ENCODE results near the gene NOBOX.
"Not testable (repeated sequence)": the region's sequence is repeated elsewhere in the genome, so short reads cannot be mapped to it uniquely, and the experiment has no call there.

NOBOX gene

DNA sequence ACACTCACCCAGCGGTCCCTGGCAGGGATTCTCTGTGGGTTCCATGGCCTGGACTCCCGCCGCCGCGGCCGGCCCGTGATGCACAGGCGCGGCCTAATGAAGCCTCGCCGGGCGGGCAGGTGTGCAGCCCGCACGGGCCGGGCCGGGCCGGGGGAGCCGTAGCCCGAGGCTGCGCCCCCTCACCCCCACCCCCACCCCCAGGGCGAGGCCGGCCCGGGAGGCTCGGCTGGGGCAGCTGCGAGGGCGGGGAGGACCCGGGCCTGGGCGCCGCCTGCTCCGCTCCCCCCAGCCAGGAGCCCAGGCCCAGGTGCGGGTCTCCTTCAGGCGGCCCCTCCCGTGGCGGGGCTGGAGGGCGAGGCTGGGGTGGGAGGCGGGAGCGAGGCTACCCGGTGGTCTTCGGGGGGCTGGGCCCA lies at the start of gene NOBOX:
Gene NOBOX, minus strand, starts transcription at position 45 of the 413 bp plus-strand sequence.
- DNase-seq, result no peak

DNA sequence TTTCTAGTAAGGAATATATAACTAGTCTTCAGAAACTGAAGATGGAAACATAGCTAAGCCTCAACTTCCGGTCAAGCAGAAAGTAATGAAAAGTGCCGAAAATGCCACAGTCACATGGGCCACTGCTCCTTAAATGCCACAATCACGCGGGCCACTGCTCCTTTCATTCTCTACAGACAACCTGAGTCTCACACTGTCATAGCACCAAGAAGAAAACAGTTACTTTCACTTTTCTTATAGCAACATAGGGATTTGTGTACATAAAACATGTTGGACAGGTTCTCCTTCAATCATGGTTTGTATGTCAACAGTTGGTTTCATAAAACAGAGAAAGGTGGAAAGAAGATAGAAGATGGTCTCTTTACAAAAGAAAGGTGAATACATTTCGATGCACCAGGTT lies 48.6 kb upstream of the NOBOX start:
- DNase-seq, result no peak

DNA sequence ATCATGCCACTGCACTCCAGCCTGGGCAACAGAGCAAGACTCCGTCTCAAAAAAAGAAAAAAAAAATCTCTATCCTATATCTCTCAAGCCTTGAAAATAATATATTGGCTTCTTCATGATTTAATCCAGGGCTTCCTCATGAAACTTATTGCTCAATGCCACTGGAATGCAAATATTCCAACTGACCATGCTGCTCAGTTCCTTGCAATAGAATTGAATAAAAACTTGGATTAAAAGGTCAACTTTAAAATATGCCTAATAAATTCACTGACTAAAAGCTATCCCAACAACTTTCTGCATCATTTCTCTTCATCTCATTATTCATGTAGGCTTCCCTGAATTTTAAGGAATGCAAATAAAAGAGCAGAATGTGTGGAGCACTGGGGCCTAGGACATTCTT lies 42.1 kb upstream of the NOBOX start:
- no peak for DNase-seq

DNA sequence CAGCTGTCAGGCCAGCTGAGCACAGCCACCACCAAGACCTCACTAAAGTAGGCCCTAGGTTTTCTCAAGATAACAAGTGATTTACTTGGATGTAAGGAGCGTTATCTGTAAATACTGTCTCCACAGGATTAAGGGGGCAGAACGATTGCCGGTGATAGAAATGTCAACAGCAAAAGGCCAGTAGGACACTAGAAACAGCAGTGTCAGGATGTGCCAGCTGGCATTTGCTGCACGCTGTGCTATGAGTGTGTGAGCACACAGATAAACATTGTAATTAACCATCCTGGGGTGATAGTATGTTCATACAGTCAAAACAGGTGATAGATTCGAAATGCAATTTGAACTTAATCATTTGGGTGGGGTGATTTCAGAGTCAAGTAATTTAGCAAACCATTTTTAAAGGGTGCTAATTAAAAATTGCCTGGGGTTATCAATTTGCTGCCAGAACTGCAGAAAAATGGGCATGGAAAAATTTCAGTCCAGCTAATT lies 36.3 kb upstream of the NOBOX start:
- DNase-seq, result no peak

DNA sequence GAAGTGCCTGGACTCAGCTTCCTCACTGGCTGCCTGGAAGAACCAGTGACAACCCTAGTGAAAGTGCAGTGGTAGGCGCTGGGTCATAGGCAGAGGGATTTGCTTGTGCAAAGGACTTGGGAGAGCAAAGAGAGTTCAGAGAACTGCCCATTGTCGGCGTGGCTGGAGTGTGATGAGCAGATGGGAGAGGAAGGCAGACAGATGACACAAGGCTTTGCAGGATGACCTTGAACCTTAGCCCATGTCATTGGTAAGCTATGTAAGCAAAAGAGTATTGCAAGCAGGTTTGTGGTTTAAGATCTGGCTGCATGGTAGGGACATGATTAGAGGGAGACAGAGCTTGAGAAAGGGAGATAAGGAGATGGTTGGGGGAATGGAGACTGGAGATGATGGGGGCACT lies 35.3 kb upstream of the NOBOX start:
- no peak for DNase-seq

DNA sequence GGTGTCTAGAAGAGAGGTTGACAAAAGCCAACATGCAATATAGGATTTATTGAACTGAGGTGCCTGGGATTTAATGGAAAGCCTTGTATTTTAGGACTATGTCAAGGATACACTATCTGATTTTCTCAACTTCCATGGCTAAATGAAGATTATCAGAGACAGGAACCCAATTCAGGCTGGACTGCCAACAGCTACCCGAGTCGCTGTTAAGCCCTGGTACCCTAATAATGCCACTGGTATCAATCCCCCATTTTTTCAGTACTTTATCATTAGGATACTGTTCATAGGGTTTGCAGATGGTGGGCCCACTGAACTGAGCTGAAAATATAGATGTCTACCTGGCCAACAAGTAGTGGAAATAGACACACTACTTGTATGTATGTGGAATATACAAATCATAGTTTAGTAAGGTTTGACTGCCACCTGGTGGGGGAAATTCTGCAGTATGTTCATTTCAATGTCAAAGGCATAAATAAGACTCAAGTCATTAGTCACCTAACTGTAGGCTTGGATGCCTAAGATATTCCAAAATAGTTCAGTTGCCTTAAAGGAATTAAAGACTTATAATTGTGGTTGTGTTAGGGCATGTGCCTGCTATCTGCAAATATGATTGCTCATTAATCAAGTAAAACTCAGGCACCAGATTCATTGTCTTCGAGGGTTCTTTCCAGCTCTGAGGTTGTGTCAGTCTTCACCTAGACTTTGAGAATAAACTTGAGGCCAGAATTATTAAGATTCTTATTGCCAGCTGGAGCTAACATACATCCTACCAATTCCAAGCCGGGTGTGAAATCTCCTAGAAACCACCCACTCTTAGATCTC lies 34.1 kb upstream of the NOBOX start:
- peak; percentile 25 for DNase-seq

DNA sequence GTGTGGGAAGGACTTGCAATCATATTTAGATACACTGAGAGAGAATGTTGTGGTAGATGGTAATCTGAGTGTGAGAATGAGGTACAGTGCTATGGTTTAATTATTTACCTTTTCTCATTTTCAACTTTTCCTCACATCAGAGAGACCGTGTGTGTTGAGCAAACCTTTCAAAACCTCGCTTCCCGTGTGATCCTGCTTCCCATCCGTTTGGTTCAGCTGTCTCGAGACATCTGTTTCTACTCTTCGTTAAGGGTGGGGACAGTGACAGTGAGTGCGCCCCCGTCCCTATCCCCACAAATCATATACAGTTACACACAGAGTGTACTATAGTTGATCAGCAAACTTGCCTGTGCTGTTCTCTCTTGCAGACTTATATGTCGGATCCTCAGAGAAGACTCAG lies 33.0 kb upstream of the NOBOX start:
- no peak for DNase-seq

DNA sequence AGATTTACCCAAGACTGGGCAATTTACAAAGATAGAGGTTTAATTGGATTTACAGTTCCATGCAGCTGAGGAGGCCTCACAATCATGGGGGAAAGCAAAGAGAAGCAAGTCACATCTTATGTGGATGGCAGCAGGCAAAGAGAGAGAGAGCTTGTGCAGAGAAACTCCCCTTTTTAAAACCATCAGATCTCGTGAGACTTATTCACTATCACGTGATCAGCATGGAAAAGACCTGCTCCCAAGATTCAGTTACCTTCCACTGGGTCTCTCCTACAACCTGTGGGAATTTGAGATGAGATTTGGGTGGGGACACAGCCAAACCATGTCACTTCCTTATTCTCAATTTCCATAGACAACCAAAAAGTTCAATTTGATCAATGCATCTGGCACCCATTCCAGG lies 24.9 kb upstream of the NOBOX start:
- no peak for DNase-seq

DNA sequence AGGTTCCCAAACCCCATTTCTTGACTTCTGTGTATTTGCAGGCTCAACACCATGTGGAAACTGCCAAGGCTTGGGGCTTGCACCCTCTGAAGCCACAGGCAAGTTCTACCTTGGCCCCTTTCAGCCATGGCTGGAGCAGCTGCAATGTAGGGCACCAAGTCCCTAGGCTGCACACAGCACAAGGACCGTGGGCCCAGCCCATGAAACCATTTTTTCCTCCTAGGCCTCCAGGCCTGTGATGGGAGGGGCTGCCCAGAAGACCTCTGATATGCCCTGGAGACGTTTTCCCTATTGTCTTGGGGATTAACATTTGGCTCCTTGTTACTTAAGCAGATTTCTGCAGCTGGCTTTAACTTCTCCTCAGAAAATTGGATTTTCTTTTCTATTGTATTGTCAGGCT lies 24.0 kb upstream of the NOBOX start:
- not testable (repeated sequence) for DNase-seq

DNA sequence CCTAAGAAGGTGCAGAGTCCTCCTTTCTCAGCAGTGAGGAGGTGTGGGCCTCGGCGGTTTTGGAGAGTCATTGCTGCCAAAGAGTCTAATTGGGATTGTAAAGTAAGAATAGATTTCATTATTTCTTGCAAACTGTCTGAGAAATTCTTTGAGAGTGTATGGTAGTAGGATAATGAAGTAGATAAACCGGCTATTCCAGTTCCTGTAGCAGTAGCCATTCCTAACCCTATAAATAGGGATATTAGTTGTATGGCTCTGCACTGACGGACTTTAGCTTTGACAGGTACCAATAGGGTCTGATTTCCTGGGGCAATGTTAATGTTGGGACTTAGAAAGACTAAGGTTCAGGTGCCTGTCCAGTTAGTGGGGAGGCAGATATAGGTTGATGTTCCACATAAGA lies 15.4 kb upstream of the NOBOX start:
- not testable (repeated sequence) for DNase-seq

DNA sequence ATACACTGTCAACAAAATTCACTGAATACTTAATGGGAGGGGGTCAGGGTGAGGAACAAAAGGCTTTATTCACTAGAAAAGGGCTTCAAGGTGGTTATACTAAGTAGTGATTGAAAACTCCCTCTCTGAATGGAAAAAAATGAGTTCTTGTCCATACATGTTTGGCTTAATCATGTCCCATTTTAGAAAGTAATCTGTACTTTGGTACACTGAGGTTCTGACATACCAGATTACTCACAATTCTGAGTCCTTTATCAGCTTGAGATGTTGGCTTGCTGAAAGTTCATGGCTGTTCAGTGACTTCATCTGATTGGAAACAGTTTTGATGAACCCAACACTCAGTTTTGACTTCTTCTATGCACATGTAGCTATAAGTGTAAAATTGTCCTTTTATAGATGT lies 12.8 kb upstream of the NOBOX start:
- DNase-seq, result no peak

DNA sequence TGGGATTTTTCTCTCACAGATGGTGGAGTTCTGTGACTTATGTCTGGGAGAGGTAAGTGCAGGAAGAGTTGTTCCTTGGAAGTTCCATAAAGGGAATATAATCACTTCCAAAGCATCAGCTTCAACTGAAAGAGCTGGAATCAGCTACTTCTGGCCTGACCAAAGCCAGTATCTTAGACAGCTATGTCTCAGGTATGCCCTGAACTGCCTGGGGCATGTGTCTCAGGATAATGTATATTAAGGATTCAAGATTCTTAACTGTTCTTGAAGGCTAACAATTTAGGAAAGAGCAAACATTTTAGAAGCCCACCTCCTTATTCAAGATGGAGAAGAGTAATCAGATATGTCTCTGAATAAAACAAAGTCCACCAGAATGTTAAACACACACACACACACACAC lies 12.4 kb upstream of the NOBOX start:
- no peak for DNase-seq

DNA sequence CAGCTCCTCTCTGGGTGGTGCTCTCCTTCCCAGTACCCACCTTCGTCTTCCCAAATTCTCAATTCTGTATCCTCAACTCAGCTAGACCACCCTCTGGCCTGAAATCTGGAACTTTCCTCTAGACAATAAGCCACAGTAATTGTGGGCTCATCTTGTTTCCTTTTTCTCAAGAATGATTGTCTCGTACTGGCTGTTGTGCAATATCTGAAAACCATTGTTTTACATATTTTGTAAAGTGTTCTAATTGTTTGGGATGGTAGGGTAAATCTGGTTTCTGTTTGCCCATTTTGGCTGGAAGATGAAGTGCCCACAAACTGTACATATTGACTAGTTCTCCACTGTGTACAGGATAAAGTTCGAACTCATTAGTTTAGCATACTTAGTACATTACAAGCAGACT lies 11.3 kb upstream of the NOBOX start:
- no peak for DNase-seq

DNA sequence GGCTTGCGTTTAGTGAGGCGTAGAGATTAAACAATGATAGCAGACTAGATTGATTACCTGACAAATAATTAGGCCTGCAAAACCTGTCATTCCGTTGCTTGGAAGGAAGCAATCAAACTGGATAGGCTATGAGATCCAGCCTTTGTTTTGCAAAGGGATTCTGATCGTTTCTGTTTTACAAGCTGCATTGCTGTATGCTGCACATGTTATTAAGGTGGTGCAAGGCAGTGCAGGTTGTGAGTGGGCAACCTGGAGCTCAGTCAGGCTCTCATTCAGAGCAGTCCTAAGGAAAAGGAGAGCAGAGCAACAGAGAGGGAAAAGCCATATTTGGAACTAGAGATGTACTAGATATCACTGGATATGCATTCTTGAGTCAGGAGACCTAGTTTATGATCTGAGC lies 6.9 kb upstream of the NOBOX start:
- DNase-seq, result no peak

DNA sequence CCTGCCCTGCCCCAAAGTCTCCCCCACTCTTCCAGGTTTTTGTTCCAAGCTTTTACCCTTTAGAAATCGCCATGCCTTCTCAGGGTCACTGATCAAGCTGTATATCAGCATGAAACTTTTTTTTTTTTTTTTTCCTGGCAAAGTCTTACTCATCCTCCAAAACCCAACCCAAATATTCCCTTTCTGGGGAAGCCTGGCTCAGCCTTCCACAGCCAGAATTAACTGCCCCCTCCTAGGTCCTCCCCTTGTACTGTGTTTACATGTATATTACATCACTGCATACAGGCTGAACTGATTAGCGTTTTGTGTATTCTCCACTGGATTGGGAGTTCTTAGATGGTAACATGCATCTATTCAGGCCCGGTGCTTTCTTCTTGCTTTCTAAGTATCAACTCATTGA lies 4.6 kb upstream of the NOBOX start:
- no peak for DNase-seq

DNA sequence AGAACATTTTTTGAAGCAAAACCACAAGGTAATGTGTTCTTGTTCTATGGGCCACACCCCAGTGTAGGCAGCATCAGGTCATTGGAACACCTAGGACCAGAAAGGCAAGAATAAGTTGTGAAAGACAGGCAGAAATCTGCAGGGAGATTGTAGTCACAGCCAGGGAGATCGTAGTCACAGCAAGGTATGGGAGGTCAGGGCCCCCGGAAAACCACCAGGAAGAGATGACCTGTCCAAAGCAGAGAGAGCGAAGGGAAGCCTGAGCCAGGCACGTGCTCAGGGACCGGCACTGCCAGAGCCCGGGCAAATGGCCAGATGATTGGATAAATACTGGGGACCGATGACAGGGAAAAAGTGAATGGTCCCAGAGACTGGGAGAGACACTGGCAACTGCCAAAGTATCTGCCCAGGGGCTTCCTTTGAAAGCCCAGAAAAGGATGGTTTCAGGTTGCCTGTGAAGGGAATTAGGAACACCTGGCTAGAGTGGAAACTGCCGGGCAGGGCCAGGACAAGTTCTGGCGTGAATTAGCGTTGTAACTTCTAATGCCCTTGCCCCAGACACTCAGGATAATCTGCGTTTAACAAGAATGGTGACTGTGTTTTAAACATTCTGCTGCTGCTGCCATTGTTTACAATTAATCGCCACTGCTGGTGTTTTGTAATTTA lies 3.9 kb upstream of the NOBOX start:
- DNase-seq, result no peak

DNA sequence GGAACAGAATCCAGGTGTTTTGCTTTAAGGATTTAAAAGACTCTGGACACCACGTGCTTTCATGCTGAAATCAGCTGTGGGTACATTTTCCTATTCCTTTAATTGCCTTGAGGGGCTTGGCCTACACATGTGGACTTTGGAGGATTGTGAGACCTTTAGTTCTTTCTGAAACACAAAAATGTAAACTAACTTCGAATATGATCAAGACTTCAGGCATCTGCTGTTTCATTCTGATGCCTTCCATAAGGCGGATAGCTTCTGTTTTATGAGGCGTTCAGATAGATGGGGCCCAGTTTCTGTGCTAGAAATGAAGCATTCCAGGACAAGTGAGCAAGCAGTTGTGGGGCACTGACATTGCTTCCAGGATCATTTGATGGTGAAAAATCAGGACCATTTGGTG lies 1.5 kb upstream of the NOBOX start:
- DNase-seq, result no peak

DNA sequence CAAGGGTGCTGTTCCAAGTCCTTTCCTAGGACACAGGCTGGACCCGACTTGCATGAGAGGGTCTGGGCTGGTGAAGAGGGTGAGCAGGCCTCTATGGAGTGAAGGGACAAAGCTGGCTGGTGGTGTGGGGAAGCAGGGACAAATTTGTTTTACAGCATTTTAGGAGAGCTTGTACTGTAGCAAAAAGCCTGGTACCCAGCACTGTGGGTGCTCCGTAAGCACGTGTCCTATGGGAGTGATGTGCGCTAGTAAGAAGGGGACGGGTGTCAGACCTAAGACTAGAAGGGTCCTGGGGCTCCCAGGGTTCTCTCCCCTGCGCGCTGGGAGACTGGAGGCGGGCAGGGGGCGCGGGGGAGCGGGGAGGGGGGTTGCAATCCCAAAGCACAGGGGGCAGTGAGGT lies 391 bp downstream of the NOBOX start:
- DNase-seq, result no peak

DNA sequence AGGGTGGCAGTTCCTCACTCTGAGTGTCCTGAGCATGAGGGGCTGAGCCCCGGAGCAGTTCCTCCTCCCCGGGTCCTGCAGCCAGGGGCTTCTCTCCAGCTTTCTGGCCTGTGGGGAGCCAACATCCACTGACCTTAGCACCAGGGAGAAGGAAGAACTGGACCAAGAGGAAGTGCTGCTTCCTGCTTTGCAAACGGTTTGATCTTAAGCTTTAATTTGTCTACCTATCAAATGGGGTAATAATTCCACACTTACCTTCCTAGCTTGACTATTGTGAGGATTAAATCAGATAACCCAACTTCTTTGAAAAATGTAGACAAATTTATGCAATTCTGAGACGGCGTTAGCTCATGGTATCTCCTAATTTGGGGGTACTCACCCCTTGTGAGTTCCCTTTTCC lies 2.0 kb downstream of the NOBOX start:
- no peak for DNase-seq

DNA sequence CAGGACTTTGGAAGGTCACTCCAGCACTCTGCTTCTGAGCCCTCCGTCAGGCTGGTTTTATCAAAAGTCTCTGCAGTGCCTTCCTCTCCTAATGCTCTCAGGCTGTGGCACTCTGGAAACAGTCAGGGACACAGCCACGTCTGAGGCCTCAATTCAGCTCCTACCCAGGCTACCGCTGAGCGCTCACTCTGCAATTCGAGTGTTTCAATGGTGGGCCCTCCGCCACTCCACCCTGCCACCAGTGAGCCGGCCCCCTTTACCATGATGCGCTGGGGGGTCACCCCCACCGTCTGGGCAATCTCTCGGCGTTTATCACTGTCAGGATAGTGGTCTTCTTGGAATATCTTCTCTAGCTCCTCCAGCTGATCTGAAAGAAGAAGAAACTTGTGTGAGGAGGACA lies 3.5 kb downstream of the NOBOX start:
- DNase-seq, result no peak

DNA sequence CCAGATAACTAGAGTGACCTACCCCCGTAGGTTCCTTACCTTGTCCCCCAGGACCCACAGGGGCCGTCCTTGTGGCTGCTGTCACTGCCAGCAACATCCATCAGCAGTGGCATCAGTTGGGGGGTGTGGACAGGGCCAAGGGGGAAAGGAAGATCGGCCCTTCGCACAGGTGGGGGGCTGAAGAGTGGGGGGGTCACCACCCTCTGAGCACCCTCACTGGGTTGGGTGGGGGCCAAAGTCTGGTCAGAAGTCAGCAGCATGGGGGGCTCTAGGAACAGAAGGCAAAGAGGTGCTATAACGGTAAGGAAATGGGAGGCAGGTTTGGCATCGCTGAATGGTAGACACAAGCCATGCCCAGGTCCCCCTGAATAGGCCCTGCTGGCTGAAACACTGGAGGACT lies 4.6 kb downstream of the NOBOX start:
- no peak for DNase-seq

DNA sequence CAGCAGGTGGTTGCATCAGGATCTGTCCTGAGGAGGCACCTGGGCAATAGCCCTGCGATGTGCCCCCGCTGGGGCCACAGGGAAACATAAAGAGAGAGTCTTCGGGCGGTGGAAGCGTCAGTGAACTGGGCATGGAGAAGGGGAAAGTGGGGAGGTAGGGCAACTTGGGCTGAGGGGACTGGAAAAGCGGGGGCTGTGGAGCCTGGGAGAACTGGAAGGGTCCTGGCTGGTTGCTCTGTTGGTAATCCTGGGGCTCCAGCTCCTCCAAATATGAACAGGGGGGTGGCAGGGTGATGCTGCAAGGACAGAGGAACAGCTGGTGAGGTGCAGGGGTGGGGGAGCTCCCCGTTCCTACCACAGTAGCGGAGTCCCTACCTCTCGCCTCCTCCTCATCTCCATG lies 5.2 kb downstream of the NOBOX start:
- DNase-seq, result no peak

DNA sequence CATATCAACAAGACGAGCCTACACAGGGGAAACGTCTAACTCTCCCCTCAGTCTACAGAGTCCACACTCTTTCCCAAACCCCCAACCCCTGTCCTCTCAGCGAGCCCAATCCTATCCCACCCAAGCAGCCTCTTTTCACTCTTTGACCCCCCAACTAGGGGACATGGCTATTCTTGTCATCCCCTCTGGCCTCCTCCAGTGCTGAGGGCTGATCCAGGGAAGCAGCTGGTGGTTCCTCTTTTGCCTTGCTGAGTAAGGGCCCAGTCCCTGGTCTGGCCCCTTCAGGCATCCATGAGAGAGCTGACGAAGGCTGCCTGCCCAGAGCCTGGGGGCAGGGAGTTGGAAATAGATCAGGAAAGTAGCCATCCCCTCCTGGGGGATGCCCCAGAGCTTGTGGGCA lies 6.4 kb downstream of the NOBOX start:
- no peak for DNase-seq

DNA sequence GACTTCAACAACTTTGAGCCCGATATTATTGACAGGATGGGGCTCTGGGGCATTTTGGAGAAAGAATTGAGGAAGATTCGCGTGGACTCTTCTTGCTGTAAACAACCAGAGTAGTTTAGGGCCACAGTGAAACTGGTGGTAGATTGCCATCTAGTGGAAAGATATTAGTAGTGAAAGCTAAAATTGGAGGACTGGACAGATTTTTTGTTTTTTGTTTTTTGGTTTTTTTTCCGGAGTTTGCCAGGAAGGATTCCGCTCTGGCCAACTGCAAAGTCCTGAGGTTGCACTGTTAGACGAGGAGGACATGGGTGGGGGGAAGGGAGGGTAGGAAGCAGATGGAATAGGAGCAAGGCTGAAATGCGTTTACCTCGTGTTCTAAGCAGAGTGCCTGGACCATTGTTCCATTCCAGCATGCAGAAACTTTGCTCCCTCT lies 11.7 kb downstream of the NOBOX start:
- no peak for DNase-seq

DNA sequence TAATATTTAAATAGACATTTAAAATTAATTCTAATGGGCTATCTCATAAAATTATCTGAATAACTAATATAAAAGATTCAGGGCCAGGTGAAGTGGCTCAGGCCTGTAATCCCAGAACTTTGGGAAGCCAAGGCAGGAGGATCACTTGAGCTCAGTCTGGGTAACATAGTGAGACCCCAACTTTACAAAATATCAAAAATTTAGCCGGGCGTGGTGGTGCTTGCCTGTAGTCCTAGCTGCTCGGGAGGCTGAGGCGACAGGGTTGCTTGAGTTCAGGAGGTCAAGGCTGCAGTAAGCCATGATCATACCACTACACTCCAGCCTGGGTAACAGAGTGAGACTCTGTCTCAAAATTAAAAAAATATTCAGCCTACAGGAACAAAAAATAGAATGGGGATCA lies 12.5 kb downstream of the NOBOX start:
- DNase-seq, result no peak
